HTR-8/SVneo (cell line): ENCODE data around the gene ZNF280A.
"Not testable (repeated sequence)": the region's sequence is repeated elsewhere in the genome, so short reads cannot be mapped to it uniquely, and the experiment has no call there.

Source experiments
- DNase-seq: peaks from one replicate; pipeline ENCODE4 v3.0.0; 2011; ENCODE audit warnings: low spot score, mixed read lengths; ENCODE audit not compliant: insufficient read length
- FAIRE-seq: peaks from 2 replicates; lab custom pipeline; 2011; peaks lifted over from hg19 to GRCh38; lab: Jason Lieb, UNC

Gene ZNF280A

GRCh38 chr22:22516992-22517391, 3.1 kb downstream of the ZNF280A start:
- DNase-seq (no peak), FAIRE-seq (no peak)

- FAIRE-seq (no peak), DNase-seq (no peak)
Observed at GRCh38 chr22:22515890-22516289, 4.2 kb downstream of the ZNF280A start.

- FAIRE-seq, DNase-seq: not testable (repeated sequence)
Observed at GRCh38 chr22:22514431-22514830, 5.6 kb downstream of the ZNF280A start.

- DNase-seq (no peak), FAIRE-seq (no peak)
Observed at GRCh38 chr22:22513619-22514018, 6.5 kb downstream of the ZNF280A start.

DNA sequence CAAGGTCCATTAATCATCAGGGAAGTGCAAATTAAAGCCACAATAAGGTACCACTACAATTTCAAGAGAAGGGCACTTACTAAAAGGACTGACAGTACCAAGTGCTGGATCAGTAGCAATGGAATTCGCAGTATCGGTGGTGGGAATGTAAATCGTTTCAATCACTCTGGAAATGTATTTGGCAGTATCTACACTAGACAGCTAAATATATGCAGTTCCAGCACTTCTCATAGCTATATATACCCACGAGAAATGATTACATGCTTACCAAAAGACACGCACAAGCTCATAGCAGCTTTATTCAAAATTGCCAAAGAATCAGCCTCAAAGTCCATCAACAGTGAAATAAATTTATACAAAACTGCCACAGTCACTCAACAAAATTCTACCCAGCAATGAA, 7.1 kb downstream of the ZNF280A start:
- DNase-seq: no peak
- no peak for FAIRE-seq

- not testable (repeated sequence) for FAIRE-seq, DNase-seq
Observed at GRCh38 chr22:22510833-22511232, 9.2 kb downstream of the ZNF280A start.

- not testable (repeated sequence) for FAIRE-seq, DNase-seq
Observed at GRCh38 chr22:22509912-22510311, 10.2 kb downstream of the ZNF280A start.

- peak; percentile 74 for FAIRE-seq
Observed at GRCh38 chr22:22508274-22509176, 11.5 kb downstream of the ZNF280A start, which contains the start of gene ZNF280B. ZNF280B (minus strand) TSS chr22:22508742; CDS start chr22:22489398, 19,344 bp downstream.

DNA sequence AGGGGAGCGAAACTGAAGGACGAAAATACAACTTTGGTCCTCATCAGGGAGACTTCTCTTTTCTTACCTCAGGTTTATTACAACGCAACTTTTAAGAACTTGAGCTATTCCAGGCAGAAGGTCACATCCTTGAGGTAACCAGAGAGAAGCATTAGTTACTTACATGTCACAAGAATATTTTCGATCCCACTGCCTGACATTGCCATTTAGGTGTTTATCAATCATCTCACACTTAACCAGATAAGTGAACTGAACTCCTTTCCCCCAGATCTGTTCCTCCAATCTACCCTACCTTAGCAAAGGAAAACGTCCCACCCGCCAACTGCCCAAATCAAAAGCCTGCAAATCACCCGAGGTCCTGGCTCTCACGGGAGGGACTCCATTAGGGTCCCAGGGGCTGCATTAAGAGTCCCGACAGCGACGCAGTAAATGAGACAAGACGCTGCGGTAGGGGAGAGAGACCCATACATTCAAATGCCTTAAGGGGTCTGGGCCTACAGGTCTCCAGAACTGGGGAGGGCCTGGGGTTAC, 12.3 kb downstream of the ZNF280A start:
- DNase-seq: no peak

More at GRCh38 chr22:22508274-22509176, 11.5 kb downstream of the ZNF280A start, which contains the start of gene ZNF280B:
- DNase-seq: peak; percentile 74

GRCh38 chr22:22506736-22507135, 13.3 kb downstream of the ZNF280A start:
- DNase-seq: no peak

More for the DNA sequence above, 12.3 kb downstream of the ZNF280A start:
- no peak for FAIRE-seq

DNA sequence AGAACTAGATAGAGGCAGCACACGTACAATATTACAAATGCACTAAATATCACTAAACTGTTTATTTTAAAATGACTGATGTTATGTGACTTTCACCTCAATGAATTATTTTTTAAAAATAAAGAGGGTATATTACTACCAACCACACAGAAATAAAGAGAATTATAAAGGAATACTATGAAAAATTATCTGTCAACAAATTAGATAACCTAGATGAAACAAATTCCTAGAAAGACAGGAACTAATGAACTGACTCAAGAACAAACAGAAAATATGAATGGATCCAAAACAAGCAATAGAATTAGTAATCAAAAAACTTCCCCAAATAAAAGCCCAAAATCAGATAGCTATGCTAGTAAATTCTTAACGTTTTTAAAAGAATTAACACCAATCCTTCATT, 21.8 kb downstream of the ZNF280A start:
- FAIRE-seq: no peak
- no peak for DNase-seq

More at GRCh38 chr22:22506736-22507135, 13.3 kb downstream of the ZNF280A start:
- FAIRE-seq: no peak

- DNase-seq, FAIRE-seq: not testable (repeated sequence)
Observed at GRCh38 chr22:22491589-22491988, 28.5 kb downstream of the ZNF280A start.

DNA sequence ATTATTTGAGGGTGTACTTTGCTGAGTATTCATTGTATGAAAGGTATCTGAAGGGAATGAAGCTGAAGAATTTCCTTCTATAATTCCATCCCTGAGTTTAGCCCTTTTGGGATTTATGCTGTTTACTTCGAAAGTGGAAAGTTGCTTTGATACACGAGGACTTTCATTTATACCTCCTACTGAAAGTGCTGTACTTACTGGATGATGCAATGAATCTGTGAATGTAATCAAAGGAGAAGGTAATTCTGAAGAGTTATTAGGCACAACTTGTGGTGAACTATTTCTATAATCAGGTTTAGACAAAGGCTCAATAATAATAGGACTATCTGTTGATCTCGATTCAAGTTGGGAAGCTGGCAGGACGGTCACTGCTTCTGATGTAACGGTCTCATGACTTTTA, 31.3 kb downstream of the ZNF280A start:
- DNase-seq (no peak), FAIRE-seq (no peak)

GRCh38 chr22:22487869-22488597, 32.0 kb downstream of the ZNF280A start:
- DNase-seq (no peak), FAIRE-seq (no peak)

DNA sequence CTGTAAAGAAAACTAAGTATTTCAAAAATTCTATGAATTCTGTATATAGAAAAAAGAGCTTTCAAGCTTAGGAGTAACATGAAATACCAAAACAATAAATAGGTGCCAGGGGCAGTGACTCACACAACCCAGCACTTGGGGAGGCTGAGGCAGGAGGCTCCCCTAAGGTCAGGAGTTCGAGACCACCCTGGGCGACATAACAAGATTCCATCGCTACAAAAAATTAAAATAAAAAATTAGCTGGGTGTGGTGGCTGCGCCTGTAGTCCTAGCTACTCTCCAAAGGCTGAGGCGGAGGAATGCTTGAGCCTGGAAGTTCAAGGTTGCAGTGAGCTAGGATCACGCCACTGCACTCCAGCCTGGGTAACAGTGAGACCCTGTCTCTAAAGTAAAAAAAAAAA, 33.0 kb downstream of the ZNF280A start:
- no peak for FAIRE-seq

GRCh38 chr22:22486132-22486899, 33.8 kb downstream of the ZNF280A start:
- FAIRE-seq (no peak), DNase-seq (no peak)

More for the DNA sequence above, 33.0 kb downstream of the ZNF280A start:
- DNase-seq: no peak

DNA sequence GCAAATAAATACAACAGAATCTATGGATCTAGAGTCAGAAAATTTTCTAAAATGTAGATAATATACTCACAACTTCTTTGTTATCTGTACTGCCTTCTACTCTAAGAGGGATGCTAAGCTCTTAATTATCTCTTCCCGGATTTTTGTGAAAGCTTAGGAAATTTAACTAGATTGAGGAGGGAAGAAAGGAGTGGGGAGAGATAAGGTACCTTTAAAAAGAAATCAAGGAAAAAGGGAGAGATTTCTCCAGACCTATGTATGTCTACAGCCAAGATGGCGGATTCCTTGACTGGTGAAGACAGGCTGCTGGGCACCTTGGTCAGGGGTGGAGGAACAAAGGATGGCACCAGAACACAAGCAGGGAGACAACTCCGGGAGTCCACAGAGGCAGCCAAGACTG, 34.5 kb downstream of the ZNF280A start:
- DNase-seq (no peak), FAIRE-seq (no peak)

DNA sequence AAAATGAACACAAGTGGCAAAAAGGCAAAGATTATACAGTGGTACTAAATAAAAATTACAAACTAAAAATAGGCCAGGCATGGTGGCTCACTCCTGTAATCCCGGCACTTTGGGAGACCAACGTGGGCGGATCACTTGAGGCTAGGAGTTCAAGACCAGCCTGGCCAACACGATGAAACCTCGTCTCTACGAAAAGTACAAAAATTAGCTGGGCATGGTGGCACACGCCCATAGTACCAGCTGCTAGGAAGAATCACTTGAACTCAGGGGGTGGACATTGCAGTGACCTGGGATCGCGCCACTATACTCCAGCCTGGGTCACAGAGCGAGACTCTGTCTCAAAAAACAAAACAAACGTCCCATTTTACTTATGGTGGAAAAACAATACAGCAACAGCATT, 36.0 kb downstream of the ZNF280A start:
- no peak for FAIRE-seq

DNA sequence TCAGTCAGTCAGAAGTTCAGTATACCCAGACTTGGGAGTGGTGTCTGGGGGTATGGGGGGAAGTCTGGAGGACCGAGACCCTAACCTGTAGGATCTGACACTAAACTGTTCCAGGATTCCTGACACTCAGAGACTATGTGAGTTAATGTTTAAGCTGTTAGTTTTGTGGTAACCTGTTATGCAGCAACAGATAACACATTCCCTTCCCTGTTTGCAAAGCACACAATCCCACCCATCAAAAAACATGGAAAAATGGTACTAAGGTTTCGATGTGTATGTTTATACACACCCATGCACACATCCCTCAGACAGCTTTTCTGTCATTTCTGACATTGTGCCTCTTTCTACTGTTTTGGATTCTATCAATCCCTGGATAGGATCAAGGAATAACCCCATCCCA, 39.1 kb downstream of the ZNF280A start:
- FAIRE-seq (no peak), DNase-seq (no peak)

More for the DNA sequence above, 36.0 kb downstream of the ZNF280A start:
- no peak for DNase-seq
